ENCODE measurements around the gene EVI2B.
"Not testable (repeated sequence)": the region's sequence is repeated elsewhere in the genome, so short reads cannot be mapped to it uniquely, and the experiment has no call there.

The EVI2B gene

DNA sequence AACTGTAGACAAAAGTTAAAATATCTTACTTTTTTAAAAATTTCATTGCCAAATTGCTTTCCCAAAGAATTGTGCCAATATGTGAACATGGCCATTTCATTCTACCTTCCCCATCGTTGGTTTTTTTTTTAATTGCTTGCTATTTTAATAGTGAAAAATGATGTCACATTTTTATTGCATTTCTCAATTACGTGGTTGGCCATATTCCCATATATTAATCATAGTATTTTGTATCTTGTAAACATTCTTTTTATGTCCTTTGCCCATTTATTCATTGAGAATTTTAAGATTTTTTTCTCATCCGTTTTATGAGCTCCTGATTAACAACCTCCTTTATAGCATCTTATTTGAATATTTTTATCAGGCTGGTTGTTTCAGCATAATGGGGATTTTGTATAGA lies 24.1 kb downstream of the EVI2B start:
- TF ChIP-seq, protein P1, sequence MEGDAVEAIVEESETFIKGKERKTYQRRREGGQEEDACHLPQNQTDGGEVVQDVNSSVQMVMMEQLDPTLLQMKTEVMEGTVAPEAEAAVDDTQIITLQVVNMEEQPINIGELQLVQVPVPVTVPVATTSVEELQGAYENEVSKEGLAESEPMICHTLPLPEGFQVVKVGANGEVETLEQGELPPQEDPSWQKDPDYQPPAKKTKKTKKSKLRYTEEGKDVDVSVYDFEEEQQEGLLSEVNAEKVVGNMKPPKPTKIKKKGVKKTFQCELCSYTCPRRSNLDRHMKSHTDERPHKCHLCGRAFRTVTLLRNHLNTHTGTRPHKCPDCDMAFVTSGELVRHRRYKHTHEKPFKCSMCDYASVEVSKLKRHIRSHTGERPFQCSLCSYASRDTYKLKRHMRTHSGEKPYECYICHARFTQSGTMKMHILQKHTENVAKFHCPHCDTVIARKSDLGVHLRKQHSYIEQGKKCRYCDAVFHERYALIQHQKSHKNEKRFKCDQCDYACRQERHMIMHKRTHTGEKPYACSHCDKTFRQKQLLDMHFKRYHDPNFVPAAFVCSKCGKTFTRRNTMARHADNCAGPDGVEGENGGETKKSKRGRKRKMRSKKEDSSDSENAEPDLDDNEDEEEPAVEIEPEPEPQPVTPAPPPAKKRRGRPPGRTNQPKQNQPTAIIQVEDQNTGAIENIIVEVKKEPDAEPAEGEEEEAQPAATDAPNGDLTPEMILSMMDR (conservative IDR thresholded peaks at IDR 0.05; ENCODE audit: low read length) = no peak
- no peak for DNase-seq (ENCODE audit: low read depth)

DNA sequence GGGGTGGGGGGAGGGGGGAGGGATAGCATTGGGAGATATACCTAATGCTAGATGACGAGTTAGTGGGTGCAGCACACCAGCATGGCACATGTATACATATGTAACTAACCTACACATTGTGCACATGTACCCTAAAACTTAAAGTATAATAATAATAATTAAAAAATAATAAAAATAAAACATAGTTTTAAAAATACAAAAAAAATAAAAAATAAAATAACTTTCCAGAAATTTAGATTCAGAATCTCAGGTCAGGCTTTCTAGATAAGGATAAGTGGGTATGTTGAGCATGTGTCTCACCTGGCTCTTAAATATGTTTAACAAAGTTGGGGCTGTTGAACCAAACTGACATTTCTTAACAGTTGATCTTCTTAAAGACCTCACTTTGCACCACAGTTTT lies 25.9 kb downstream of the EVI2B start:
- H3K4me3 ChIP-seq (ENCODE audit: low read length); DNase-seq (ENCODE audit: low read depth): not testable (repeated sequence)

More for the DNA sequence above, 24.1 kb downstream of the EVI2B start:
- H3K4me3 ChIP-seq (ENCODE audit: low read length) = no peak overlapping the region

DNA sequence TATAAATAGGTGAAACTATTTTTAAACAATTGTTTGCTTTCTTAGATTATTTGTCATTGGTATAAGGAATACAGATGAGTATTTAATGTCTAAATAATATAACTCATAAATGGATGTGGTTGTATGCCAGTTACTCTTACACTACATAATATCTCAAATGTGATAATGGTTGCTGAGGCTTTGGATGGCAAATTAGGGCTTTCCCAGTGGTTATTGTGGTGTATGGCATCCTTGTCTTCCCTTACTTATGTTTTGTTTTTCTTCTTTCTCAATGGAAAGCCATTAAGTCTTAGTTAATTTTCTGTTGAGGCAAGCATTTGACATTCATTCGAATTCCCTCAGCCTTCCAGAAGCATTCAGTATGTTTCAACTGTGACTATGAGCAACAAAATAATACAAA lies 27.3 kb downstream of the EVI2B start:
- H3K4me3 ChIP-seq (ENCODE audit: low read length) = no peak overlapping the region
- no peak for DNase-seq (ENCODE audit: low read depth)
- TF ChIP-seq, protein P1 (conservative IDR thresholded peaks at IDR 0.05; ENCODE audit: low read length) = no peak

DNA sequence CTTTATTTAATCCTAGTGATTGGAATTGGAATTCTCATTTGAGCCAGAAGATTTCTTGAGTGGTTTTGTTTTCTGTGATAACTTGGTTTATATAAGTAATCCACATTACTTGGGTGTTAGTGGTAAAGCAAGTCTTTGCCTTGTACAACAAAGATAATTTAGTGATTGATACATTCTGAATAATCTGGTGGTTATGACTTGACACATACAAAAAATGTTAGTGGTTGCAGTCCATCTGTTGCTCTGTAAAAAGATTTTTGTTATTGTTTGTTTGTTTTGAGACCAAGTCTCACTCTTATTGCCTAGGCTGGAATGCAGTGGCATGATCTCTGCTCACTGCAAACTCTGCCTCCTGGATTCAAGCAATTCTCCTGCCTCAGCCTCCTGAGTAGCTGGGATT lies 30.0 kb downstream of the EVI2B start:
- TF ChIP-seq, protein P1 (conservative IDR thresholded peaks at IDR 0.05; ENCODE audit: low read length) = no peak
- DNase-seq (ENCODE audit: low read depth) = peak; percentile 73
- no peak overlapping the region for H3K4me3 ChIP-seq (ENCODE audit: low read length)

DNA sequence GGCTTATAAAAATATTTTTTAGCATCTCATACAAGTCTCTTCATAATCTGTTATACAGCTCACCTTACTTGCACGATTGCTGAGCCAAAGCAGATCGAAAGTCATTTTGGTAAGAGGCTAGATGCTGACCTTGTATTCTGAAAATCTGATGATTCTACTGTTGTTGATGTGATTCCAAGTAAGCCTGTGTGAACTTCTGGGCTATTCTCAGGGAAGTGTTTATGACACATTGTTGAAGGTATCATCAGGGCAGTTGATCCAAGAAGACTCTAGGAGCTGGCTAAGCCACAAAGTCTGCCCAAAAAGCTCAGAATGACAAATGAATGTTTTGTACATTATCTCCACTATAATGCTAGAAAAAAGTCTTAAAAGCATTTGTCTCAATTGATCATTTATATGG lies 32.8 kb downstream of the EVI2B start:
- DNase-seq (ENCODE audit: low read depth) = peak; percentile 25
- TF ChIP-seq, protein P1 (conservative IDR thresholded peaks at IDR 0.05; ENCODE audit: low read length) = no peak
- no peak overlapping the region for H3K4me3 ChIP-seq (ENCODE audit: low read length)

DNA sequence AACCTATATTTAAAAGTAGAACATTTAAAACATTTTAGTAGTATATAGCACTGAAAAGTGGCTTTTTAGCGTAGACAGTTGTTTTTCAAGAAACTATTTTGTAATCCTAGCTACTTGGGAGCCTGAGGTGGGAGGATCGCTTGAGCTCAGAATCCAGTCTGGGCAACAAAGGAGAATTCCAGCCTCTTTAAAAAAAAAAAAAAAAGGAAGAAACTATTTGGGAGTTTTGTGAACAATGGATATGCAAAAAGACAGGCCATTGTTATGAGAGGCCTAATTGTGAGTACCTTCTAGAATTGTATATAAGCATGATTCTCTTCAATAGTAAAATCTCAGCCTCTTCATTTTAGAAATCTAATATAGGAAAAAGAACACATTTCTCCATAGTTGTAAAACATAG lies 34.5 kb downstream of the EVI2B start:
- H3K4me3 ChIP-seq (ENCODE audit: low read length) = no peak overlapping the region
- no peak for DNase-seq (ENCODE audit: low read depth)
- TF ChIP-seq, protein P1 (conservative IDR thresholded peaks at IDR 0.05; ENCODE audit: low read length) = no peak

DNA sequence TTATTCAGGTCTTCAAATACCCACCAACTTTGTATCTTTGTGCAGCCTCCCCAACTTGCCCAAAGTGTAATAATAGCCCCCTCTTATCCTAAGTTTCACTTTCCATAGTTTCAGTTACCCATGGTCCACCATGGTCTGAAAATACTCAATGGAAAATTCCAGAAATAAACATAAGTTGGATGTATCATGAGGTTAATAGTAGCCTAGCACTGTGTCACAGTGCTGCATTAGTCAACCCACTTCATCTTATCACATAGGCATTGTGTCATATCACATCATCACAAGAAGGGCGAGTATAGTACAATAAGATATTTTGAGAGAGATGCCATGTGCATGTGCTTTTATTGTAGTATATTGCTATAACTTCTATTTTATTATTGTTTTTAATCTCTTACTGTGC lies 38.7 kb downstream of the EVI2B start:
- TF ChIP-seq, protein P1 (conservative IDR thresholded peaks at IDR 0.05; ENCODE audit: low read length) = no peak
- no peak overlapping the region for H3K4me3 ChIP-seq (ENCODE audit: low read length)
- no peak for DNase-seq (ENCODE audit: low read depth)

DNA sequence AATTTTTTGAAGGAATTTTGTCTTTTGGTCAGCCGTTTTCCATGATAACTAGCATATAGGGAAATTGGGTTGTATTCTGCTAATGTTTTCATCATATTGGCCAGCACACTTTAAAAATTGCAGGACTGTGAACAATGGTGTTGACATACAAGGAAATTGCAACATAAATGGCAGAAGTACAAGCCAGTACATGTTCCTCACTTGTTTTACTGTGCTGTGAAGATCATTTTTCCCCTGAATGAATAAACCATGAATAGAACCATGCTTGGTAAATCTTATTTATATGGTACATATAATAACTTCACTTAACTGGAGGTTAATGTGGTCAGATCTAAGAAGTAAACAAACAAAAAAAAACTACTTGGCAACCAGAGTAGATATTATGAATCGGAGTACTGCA lies 39.6 kb downstream of the EVI2B start:
- no peak overlapping the region for H3K4me3 ChIP-seq (ENCODE audit: low read length)
- DNase-seq (ENCODE audit: low read depth) = peak; percentile 88
- TF ChIP-seq, protein P1 (conservative IDR thresholded peaks at IDR 0.05; ENCODE audit: low read length) = no peak

All from AG10803 (cell line).